Muscle of leg (tissue), 11 donors: Measurements from ENCODE around the gene EMX1. TPM values are rescaled to one million over a fixed set of nuclear protein-coding genes. Genes with fewer than 3 reads are reported as not detected.

Experiments
- DNase-seq: peaks from one replicate; pipeline ENCODE4 v3.0.0; 2013
- H3K27ac ChIP-seq: one replicate; pipeline ENCODE4 v1.5.1; 2013; ENCODE audit warnings: mild to moderate bottlenecking, low read length, control low read depth
- H3K27me3 ChIP-seq: one replicate; pipeline ENCODE4 v1.6.1; 2013; ENCODE audit warnings: low read length; ENCODE audit not compliant: control insufficient read depth, insufficient read depth
- H3K36me3 ChIP-seq: one replicate; pipeline ENCODE4 v1.6.1; 2013; ENCODE audit warnings: low read length; ENCODE audit not compliant: control insufficient read depth, insufficient read depth
- H3K4me1 ChIP-seq: one replicate; pipeline ENCODE4 v1.6.1; 2013; ENCODE audit warnings: low read length; ENCODE audit not compliant: control insufficient read depth, insufficient read depth
- H3K4me3 ChIP-seq: one replicate; pipeline ENCODE4 v1.5.1; 2013; ENCODE audit warnings: low read length, control low read depth
- H3K9me3 ChIP-seq: replicated peaks from 2 replicates; pipeline ENCODE4 v1.6.1; 2013; ENCODE audit warnings: low read depth, low read length; ENCODE audit not compliant: control insufficient read depth
- WGBS: methylation state at CpG from one replicate; pipeline ENCODE4 v1.1.5; 2013; ENCODE audit warnings: missing lambda C conversion rate; ENCODE audit not compliant: insufficient coverage; 5-methylcytosine and 5-hydroxymethylcytosine counted together
- polyA plus RNA-seq, 8 donors: library from polyadenylated mRNA; unstranded; fragments of 120-200 nt; gene quantifications; one replicate each; pipeline versions ENCODE4 v1.2.1 to v1.2.3, GENCODE V29; 2013; ENCODE audit warnings: inconsistent platforms in 1 of 8, low replicate concordance in 1 of 8; ENCODE audit not compliant: insufficient read length in 8 of 8, insufficient read depth in 1 of 8
- total RNA-seq: library from RNA; stranded (reverse); fragments of 120-200 nt; gene quantifications from one replicate; pipeline ENCODE4 v1.2.4, GENCODE V29; 2013

EMX1 gene
- total and polyA plus RNA-seq, 9 donors = 0.04 to 0.07 (median 0.05) TPM; not detected in 6

DNA sequence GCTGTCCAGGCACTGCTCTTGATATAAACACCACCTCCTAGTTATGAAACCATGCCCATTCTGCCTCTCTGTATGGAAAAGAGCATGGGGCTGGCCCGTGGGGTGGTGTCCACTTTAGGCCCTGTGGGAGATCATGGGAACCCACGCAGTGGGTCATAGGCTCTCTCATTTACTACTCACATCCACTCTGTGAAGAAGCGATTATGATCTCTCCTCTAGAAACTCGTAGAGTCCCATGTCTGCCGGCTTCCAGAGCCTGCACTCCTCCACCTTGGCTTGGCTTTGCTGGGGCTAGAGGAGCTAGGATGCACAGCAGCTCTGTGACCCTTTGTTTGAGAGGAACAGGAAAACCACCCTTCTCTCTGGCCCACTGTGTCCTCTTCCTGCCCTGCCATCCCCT lies 15.9 kb downstream of the EMX1 start:
- H3K4me3 ChIP-seq = no peak overlapping the region
- DNase-seq = no peak
- H3K27ac ChIP-seq = no peak overlapping the region
- WGBS = 80% methylated on average over 2 of the region's 5 CpGs
- no peaks in the 10 kb centered on the region for H3K36me3 ChIP-seq
- no peaks in the 10 kb centered on the region for H3K9me3 ChIP-seq
- peaks cover 74% of the 10 kb centered on the region for H3K27me3 ChIP-seq
- no peaks in the 10 kb centered on the region for H3K4me1 ChIP-seq

- Histone ChIP-seq H3K4me3 (no peak overlapping the region), H3K4me1 (no peaks in the 10 kb centered on the region), H3K27me3 (peaks cover 69% of the 10 kb centered on the region), H3K36me3 (no peaks in the 10 kb centered on the region), H3K9me3 (no peaks in the 10 kb centered on the region), H3K27ac (no peak overlapping the region)
- 83% methylated on average over 11 of the region's 12 CpGs for WGBS
- DNase-seq = no peak
These were observed 16.4 kb downstream of the EMX1 start for GRCh38 chr2:72933646-72934151.

DNA sequence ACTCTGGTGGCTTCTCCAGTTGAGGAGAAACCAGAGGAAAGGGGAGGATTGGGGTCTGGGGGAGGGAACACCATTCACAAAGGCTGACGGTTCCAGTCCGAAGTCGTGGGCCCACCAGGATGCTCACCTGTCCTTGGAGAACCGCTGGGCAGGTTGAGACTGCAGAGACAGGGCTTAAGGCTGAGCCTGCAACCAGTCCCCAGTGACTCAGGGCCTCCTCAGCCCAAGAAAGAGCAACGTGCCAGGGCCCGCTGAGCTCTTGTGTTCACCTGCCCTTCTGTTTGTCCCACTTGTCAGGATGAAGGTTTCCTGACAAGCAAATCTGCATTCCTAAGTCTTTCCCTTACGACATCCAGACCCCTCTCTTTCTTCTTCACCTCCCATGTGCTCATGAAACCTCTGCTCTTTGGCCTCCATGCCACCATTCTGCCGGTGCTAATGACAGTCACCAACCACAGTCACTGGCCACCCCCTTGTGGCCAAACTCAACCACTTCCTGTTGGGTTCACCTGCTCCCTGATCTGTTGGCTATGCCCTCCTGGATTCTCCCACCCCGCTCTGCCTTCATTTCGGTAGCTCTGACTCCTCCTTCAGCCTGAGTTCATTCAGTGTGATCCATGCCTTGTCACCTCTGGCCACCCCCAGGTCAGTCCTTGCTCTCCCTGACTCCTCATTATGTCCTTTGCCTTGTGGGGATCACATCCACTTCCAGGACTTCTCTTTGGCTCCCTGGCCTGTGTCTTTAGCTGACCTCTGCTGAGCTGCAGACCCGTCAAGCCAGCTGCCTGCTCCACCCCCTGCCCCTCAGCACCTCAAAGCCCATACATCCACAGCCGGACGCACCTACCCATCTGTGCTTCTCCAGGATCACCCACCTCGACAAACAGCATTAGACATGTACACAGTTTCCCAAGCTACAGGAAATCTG lies 17.6 kb downstream of the EMX1 start:
- 69% methylated on average over 14 of the region's 14 CpGs for WGBS
- Histone ChIP-seq H3K27me3 (peaks cover 56% of the 10 kb centered on the region), H3K27ac (no peak overlapping the region)

GRCh38 chr2:72935611-72935957 lies 18.3 kb downstream of the EMX1 start:
- DNase-seq = no peak
- Histone ChIP-seq H3K27ac (no peak overlapping the region), H3K4me3 (no peak overlapping the region), H3K36me3 (no peaks in the 10 kb centered on the region), H3K27me3 (peaks cover 50% of the 10 kb centered on the region), H3K9me3 (no peaks in the 10 kb centered on the region), H3K4me1 (peaks cover 1% of the 10 kb centered on the region)
- WGBS = 100% methylated on average over 1 of the region's 2 CpGs

More for the DNA sequence above, 17.6 kb downstream of the EMX1 start:
- Histone ChIP-seq H3K4me3 (no peak overlapping the region), H3K9me3 (no peaks in the 10 kb centered on the region), H3K4me1 (no peaks in the 10 kb centered on the region), H3K36me3 (no peaks in the 10 kb centered on the region)
- no peak for DNase-seq

DNA sequence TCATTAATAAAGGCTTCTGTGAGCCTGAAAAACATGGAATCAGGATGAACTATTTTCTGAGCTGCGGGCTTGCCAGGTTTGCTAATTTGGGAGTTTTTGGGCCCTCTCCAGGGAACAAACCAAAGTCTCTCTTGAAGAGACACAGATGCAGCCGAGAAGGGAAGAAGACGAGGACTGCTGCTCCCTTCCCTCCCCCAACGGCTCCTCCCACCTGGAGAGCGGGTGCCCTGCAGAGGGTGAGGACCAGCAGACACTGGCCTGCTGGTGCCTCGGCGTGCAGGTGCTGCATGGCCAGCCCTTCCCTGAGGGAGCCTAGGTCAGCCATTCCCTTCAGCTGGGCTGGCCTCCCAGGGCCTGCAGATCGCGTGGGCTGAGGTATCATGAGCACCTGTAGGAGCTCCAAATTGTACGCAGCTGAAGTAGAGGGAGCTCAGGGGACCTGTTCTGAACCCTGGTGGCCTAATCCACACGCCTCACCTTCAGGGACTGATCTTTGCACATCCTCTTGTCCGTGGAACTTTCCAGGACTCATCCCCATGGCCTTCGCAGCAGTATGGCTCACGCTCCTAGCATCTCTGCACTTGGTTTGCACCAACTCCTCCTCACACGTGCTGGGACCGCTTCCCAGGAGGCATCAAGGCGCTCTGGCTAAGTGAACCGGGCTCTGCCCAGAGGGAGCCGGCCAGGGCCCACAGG lies 19.5 kb downstream of the EMX1 start:
- Histone ChIP-seq H3K4me1 (peaks cover 4% of the 10 kb centered on the region), H3K36me3 (no peaks in the 10 kb centered on the region), H3K9me3 (no peaks in the 10 kb centered on the region), H3K27me3 (peaks cover 42% of the 10 kb centered on the region), H3K4me3 (no peak overlapping the region), H3K27ac (no peak overlapping the region)
- DNase-seq = no peak
- WGBS = 50% methylated on average over 14 of the region's 19 CpGs

DNA sequence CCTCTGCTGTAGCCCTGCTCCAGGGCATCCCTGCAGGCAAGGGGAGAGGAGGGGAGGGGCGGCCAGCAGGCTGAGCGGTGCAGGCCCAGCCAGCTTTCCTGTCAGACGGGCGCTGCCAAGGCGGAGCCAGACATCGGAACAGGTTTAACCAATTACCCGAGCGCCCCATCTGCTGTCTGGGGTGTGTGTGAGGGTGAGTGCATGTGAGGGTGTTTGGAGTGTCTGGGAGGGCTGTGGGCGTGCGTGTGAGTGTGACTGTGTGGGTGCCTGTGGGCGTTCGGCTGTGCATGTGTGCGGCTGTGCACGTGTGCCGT lies 20.0 kb downstream of the EMX1 start:
- no peaks in the 10 kb centered on the region for H3K9me3 ChIP-seq
- H3K4me3 ChIP-seq = no peak overlapping the region
- no peak for DNase-seq
- WGBS = 40% methylated on average over 15 of the region's 15 CpGs
- H3K36me3 ChIP-seq = no peaks in the 10 kb centered on the region
- peaks cover 4% of the 10 kb centered on the region for H3K4me1 ChIP-seq
- H3K27me3 ChIP-seq = peaks cover 39% of the 10 kb centered on the region
- no peak overlapping the region for H3K27ac ChIP-seq

DNA sequence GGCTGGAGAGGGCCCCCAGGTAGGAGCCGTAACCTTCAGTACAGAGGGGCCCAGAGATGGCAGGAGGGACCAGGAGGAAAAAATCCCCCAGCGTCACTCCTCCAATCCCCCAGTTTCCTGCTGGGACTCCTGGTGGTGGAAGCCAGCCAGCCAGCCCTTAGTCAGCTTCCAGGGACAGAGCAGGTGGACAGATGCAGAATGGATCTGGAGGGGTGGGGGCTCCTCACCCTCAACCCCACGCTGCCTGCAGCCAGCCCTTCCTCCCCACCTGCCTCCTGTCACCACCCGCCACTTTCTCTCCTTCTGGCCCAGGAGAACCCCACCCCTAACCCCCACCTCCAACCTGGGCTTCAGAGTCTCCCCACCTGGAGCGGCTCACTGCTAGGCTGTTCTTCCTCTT lies 21.1 kb downstream of the EMX1 start:
- no peak overlapping the region for H3K27ac ChIP-seq
- peaks cover 35% of the 10 kb centered on the region for H3K27me3 ChIP-seq
- 47% methylated on average over 3 of the region's 5 CpGs for WGBS
- no peaks in the 10 kb centered on the region for H3K36me3 ChIP-seq
- H3K9me3 ChIP-seq = no peaks in the 10 kb centered on the region
- peaks cover 4% of the 10 kb centered on the region for H3K4me1 ChIP-seq
- H3K4me3 ChIP-seq = no peak overlapping the region
- no peak for DNase-seq

DNA sequence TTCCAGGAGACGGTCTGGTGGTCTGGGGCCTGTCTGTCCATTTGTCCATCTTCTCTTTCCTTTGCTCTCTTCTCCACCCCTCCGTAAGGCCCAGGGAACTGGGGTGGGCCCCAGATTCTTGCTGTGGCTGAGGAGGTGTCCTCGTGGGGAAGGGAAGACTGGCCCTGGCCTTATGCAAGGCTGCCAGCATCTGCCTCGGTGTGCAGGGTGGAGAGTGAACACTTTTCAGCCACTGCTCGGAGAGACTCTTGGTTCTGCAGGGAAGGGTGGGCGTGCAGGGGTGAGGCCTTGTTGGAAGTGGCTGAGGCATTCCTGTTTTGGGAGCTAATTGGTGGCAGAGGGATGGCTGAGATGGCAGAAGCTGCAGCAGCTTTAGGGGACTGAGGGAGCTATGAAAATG lies 23.0 kb downstream of the EMX1 start:
- 38% methylated on average over 4 of the region's 6 CpGs for WGBS
- H3K9me3 ChIP-seq = no peaks in the 10 kb centered on the region
- no peak for DNase-seq
- peaks cover 4% of the 10 kb centered on the region for H3K4me1 ChIP-seq
- H3K27me3 ChIP-seq = peaks cover 21% of the 10 kb centered on the region
- no peaks in the 10 kb centered on the region for H3K36me3 ChIP-seq
- no peak overlapping the region for H3K27ac ChIP-seq
- H3K4me3 ChIP-seq = no peak overlapping the region

- no peaks in the 10 kb centered on the region for H3K36me3 ChIP-seq
- DNase-seq = no peak
- no CpG with 5 or more reads among the region's 6 CpGs for WGBS
- H3K4me1 ChIP-seq = peaks cover 4% of the 10 kb centered on the region
- H3K4me3 ChIP-seq = no peak overlapping the region
- no peaks in the 10 kb centered on the region for H3K9me3 ChIP-seq
- no peak overlapping the region for H3K27ac ChIP-seq
- peaks cover 18% of the 10 kb centered on the region for H3K27me3 ChIP-seq
These were observed 23.5 kb downstream of the EMX1 start for GRCh38 chr2:72940786-72941185.

DNA sequence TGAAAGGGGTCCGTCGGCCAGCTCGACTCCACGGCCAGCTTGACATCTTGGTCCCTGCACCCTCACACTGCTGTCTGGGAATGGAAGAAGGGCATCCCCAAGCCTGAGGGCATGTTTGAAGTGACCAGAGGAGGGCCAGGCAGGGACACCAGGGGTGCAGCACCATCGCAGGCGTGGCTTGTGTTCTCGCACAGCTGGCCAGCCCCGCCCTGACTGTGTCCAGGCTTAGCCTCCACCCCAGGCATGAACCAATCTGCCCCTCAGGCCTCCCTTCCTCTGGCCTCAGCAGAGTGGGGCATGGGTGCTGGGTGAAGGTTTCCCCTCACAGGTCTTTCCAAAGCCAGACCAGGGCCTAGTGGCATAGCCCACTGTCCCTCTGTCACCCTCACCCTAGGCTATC lies 25.0 kb downstream of the EMX1 start:
- no peak for DNase-seq
- 63% methylated on average over 4 of the region's 8 CpGs for WGBS

More for the DNA sequence above, 25.0 kb downstream of the EMX1 start:
- H3K27me3 ChIP-seq = peaks cover 3% of the 10 kb centered on the region
- no peaks in the 10 kb centered on the region for H3K9me3 ChIP-seq
- H3K36me3 ChIP-seq = no peaks in the 10 kb centered on the region
- H3K4me1 ChIP-seq = peaks cover 4% of the 10 kb centered on the region
- no peak overlapping the region for H3K4me3 ChIP-seq
- no peak overlapping the region for H3K27ac ChIP-seq
